Measurements from ENCODE around the gene ZFPM1.
"Not testable (repeated sequence)": the region's sequence is repeated elsewhere in the genome, so short reads cannot be mapped to it uniquely, and the experiment has no call there.

ZFPM1 gene

GRCh38 chr16:88467541-88467944, 14.5 kb downstream of the ZFPM1 start:
- no peak for DNase-seq

GRCh38 chr16:88468275-88469129, 15.4 kb downstream of the ZFPM1 start:
- peak; percentile 55 for DNase-seq

GRCh38 chr16:88469615-88470395, 16.7 kb downstream of the ZFPM1 start:
- peak; percentile 56 for DNase-seq

GRCh38 chr16:88470396-88470680, 17.3 kb downstream of the ZFPM1 start:
- DNase-seq, result not testable (repeated sequence)

GRCh38 chr16:88470696-88471095, 17.6 kb downstream of the ZFPM1 start:
- DNase-seq, result not testable (repeated sequence)

- no peak for DNase-seq
These were observed 18.0 kb downstream of the ZFPM1 start for GRCh38 chr16:88471115-88471514.

- no peak for DNase-seq
These were observed 18.5 kb downstream of the ZFPM1 start for GRCh38 chr16:88471575-88471974.

- DNase-seq, result no peak
These were observed 19.0 kb downstream of the ZFPM1 start for GRCh38 chr16:88472069-88472468.

- no peak for DNase-seq
These were observed 19.6 kb downstream of the ZFPM1 start for GRCh38 chr16:88472637-88473205.

GRCh38 chr16:88473666-88474534, 20.8 kb downstream of the ZFPM1 start:
- no peak for DNase-seq

- DNase-seq, result no peak
These were observed 22.0 kb downstream of the ZFPM1 start for GRCh38 chr16:88475037-88475436.

GRCh38 chr16:88476203-88476602, 23.1 kb downstream of the ZFPM1 start:
- no peak for DNase-seq

- DNase-seq, result no peak
These were observed 23.8 kb downstream of the ZFPM1 start for GRCh38 chr16:88476817-88477397.

GRCh38 chr16:88477631-88478519, 24.8 kb downstream of the ZFPM1 start:
- peak; percentile 48 for DNase-seq

GRCh38 chr16:88478889-88479792, 26.1 kb downstream of the ZFPM1 start:
- DNase-seq, result no peak

- peak; percentile 37 for DNase-seq
These were observed 27.0 kb downstream of the ZFPM1 start for GRCh38 chr16:88479793-88480760.

- no peak for DNase-seq
These were observed 27.7 kb downstream of the ZFPM1 start for GRCh38 chr16:88480829-88481228.

GRCh38 chr16:88481851-88482250, 28.8 kb downstream of the ZFPM1 start:
- DNase-seq, result no peak

All from activated CD4-positive, alpha-beta T cell treated with anti-CD3 and anti-CD28 coated beads for 48 hours (primary cell).